OCI-LY3 (cell line): ENCODE data around the gene RETREG1.

Experiments
- CTCF ChIP-seq: fragments of 200-600, 300-600 bp; sonication (generic); IDR thresholded peaks from 2 replicates; pipeline ENCODE4 v1.5.1; 2014; ENCODE audit warnings: antibody characterized with exemption, low read length, low read depth
- EZH2phosphoT487 ChIP-seq: fragments of 200-600 bp; shearing (Covaris generic); IDR thresholded peaks from 2 replicates; pipeline ENCODE4 v1.6.1; 2018; ENCODE audit warnings: antibody characterized with exemption, mixed run types, low read depth

- TF ChIP-seq CTCF (peak; percentile 71), EZH2phosphoT487 (no peak)
These were observed 66.4 kb downstream of the RETREG1 start for GRCh38 chr5:16550316-16550952.
